Measurements from ENCODE around the gene ZMAT5.

Gene ZMAT5

DNA sequence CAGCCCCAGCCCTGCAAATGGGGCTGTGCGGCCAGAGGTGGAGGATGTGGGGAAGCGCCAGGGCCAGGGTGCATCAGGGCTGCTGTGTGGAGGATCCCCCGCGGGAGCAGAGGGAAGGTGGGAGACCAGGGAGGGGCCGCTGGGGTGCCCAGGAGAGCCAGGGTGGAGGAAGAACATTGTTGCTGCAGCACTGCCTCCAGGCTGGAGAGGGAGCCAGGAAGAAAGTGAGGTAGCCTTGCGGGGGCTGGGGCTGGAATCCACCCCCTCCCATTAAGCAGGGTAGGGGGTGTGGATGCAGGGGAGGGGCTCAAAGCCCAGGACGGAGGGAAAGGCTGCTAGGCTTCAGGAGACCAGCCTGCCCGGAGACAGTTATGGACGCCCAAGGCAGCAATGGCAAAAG, 32.0 kb downstream of the ZMAT5 start:
- POLR2A ChIA-PET, result no interaction called here
- TF ChIP-seq, protein P1, sequence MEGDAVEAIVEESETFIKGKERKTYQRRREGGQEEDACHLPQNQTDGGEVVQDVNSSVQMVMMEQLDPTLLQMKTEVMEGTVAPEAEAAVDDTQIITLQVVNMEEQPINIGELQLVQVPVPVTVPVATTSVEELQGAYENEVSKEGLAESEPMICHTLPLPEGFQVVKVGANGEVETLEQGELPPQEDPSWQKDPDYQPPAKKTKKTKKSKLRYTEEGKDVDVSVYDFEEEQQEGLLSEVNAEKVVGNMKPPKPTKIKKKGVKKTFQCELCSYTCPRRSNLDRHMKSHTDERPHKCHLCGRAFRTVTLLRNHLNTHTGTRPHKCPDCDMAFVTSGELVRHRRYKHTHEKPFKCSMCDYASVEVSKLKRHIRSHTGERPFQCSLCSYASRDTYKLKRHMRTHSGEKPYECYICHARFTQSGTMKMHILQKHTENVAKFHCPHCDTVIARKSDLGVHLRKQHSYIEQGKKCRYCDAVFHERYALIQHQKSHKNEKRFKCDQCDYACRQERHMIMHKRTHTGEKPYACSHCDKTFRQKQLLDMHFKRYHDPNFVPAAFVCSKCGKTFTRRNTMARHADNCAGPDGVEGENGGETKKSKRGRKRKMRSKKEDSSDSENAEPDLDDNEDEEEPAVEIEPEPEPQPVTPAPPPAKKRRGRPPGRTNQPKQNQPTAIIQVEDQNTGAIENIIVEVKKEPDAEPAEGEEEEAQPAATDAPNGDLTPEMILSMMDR (IDR thresholded peaks at IDR 0.05; ENCODE audit: control extremely low read depth, extremely low read depth, low read depth, missing control alignments), result no peak
- CTCF ChIA-PET, result no interaction called here

DNA sequence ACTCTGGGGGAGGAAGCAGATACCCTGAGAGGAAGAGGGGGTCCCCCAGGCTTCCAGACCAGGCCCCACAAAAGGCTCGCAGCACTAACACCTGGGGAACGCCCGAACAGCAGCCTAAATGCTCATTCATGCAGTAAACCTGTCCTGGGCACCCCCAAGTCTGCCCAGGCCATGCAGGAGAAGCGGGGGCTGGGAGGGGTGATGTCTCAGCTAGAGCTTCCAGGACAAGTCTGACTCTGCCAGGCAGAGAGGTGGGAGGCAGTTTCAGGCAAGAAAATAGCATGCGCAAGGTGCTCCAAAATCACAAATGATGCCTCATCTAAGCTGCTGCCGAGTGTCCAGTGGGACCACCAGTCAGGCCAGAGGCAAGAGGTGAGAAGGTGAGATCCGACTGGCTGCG, 32.4 kb downstream of the ZMAT5 start:
- ChIA-PET POLR2A (no interaction called here), CTCF (no interaction called here)
- TF ChIP-seq, protein P1 (IDR thresholded peaks at IDR 0.05; ENCODE audit: control extremely low read depth, extremely low read depth, low read depth, missing control alignments), result no peak
- no peak for DNase-seq (ENCODE audit: extremely low spot score)

More for the DNA sequence above, 32.0 kb downstream of the ZMAT5 start:
- no peak for DNase-seq (ENCODE audit: extremely low spot score)

DNA sequence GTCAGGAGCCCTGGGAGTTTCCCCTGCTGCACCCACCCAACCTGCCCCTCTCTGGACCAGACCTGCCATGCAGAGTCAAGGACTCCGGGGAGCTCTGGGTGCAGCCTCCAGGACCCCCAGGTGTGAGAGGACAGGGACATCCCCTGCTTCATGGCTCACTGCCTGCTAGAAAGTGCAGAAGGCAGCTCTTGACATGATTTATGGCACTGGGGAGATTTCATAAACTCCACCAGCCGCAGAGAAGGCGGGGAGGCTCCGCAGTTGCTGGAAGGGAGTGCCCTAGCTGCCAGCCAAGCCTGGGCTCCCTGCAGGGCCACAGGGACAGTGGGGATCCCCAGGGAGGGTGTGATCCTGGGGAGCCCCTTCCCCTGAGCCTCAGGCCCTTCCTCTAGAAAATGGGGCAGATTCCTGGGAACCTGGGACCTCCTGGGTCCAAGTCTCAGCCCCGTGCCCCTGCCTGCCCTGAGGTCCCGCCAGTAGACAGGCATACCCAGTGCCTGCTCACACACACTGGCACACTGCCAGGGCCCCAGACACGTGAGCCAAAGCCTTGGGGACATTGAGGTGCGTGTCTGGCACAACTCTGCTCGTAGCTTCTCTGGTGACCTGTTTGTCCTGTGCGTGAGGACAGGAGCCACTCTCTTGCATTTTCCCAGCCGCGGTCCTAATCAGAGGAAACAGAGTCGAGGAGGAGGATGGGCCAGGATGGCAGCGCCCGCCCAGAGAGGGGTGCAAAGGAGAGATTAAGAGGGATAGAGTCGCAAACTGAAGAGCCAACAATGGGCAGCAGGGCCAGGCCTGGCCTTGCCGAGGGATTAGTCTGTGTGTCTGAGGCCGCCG, 33.2 kb downstream of the ZMAT5 start:
- TF ChIP-seq, protein P1 (IDR thresholded peaks at IDR 0.05; ENCODE audit: control extremely low read depth, extremely low read depth, low read depth, missing control alignments), result no peak
- DNase-seq (ENCODE audit: extremely low spot score), result no peak
- ChIA-PET CTCF (no interaction called here), POLR2A (no interaction called here)

- POLR2A ChIA-PET, result no interaction called here
- CTCF ChIA-PET, result interaction anchor here (2.8 kb wide), 1 partner anchor 272 kb away, joined by 11 read pairs; no protein-coding TSS in a partner anchor
- TF ChIP-seq, protein P1 (IDR thresholded peaks at IDR 0.05; ENCODE audit: control extremely low read depth, extremely low read depth, low read depth, missing control alignments), result no peak
- no peak for DNase-seq (ENCODE audit: extremely low spot score)
Measured at GRCh38 chr22:29732883-29733282, 33.9 kb downstream of the ZMAT5 start.

DNA sequence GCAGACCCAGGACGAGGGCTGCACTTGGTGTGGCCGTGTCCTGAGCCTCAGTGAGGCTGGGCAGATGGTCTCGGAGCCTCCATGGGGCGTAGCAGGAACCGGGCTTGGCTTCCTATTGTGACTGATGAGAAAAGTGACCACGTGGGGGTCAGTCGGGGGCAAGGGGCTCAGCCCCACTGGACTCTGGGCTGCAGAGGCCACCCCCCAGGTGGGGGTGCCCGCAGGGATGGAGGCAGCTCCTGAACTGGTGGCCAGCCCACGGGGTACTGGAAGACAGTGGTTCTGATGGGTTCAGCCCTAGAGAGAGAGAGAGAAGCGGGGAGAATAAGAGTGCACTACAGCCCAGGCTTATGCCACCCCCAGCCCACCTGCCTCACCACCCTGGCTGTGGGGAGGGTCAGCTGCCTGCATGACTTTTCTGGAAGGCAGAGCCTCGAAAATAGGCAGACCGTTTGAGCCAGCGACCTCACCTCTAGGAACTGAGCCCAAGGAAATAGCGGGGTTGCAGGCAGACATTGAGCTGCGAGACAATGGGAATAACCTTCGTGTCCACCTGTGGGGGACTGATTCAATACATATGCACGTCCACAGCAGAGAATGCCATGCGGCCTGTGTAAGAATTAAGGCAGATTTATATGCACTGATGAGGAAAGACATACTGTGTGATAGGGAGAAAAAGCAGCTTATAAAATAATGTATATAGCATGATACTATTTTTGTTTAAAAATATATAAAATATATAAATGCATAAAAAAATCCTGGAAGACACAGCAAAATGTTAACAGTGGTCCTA, 35.6 kb downstream of the ZMAT5 start:
- TF ChIP-seq, protein P1 (IDR thresholded peaks at IDR 0.05; ENCODE audit: control extremely low read depth, extremely low read depth, low read depth, missing control alignments), result no peak
- POLR2A ChIA-PET, result no interaction called here
- CTCF ChIA-PET, result interaction anchor here (2.8 kb wide), 1 partner anchor 274 kb away, joined by 11 read pairs; no protein-coding TSS in a partner anchor
- DNase-seq (ENCODE audit: extremely low spot score), result no peak

DNA sequence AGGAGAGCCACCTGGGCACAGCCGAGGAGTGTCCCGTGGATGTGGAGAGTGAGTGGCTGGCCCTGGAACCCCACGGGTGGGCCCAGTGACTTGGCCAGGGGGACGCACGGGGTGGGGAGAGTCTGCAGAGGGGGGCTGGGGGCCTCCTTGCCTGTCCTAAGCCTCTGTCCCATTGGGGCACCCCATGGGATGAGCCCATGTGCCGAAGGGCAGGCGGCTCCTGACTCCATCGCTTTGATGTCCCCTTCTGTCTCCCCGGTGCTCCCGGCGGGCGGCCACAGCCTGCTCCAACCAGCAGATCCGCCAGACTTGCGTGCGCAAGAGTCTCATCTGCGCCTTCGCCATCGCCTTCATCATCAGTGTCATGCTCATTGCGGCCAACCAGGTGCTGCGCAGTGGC, 37.6 kb downstream of the ZMAT5 start:
- POLR2A ChIA-PET, result no interaction called here
- TF ChIP-seq, protein P1 (IDR thresholded peaks at IDR 0.05; ENCODE audit: control extremely low read depth, extremely low read depth, low read depth, missing control alignments), result no peak
- DNase-seq (ENCODE audit: extremely low spot score), result no peak
- CTCF ChIA-PET, result no interaction called here
